Measurements from ENCODE around the gene KRT33A.

KRT33A gene

GRCh38 chr17:41335747-41336146 is 14.9 kb downstream of the KRT33A start:
- no peak overlapping the region for H3K4me3 ChIP-seq (ENCODE audit: low read depth in 1 of 2, low read length in 1 of 2)
- no peak for TF ChIP-seq CTCF (IDR thresholded peaks at IDR 0.05)
- H3K4me1 ChIP-seq (ENCODE audit: control insufficient read depth in 1 of 2, insufficient read depth in 1 of 2, low read depth in 1 of 2, low read length in 1 of 2), result peaks cover 0 to 15% of the 10 kb centered on the region in 2 experiments
- H3K9me3 ChIP-seq, result no peaks in the 10 kb centered on the region
- H3K27ac ChIP-seq, result no peak overlapping the region
- peaks cover 5% of the 10 kb centered on the region for H3K27me3 ChIP-seq
- H3K36me3 ChIP-seq, result no peaks in the 10 kb centered on the region

- Histone ChIP-seq H3K27ac (no peak overlapping the region), H3K4me1 (ENCODE audit: control insufficient read depth in 1 of 2, insufficient read depth in 1 of 2, low read depth in 1 of 2, low read length in 1 of 2) (peaks cover 0 to 10% of the 10 kb centered on the region in 2 experiments), H3K4me3 (ENCODE audit: low read depth in 1 of 2, low read length in 1 of 2) (no peak overlapping the region), H3K9me3 (no peaks in the 10 kb centered on the region), H3K36me3 (no peaks in the 10 kb centered on the region), H3K27me3 (peaks cover 5% of the 10 kb centered on the region)
- no peak for TF ChIP-seq CTCF (IDR thresholded peaks at IDR 0.05)
Measured at GRCh38 chr17:41334385-41335305, 16.0 kb downstream of the KRT33A start.

- no peak overlapping the region for H3K27ac ChIP-seq
- H3K9me3 ChIP-seq, result no peaks in the 10 kb centered on the region
- H3K4me3 ChIP-seq (ENCODE audit: low read depth in 1 of 2, low read length in 1 of 2), result no peak overlapping the region
- H3K27me3 ChIP-seq, result peaks cover 3% of the 10 kb centered on the region
- no peaks in the 10 kb centered on the region for H3K36me3 ChIP-seq
- TF ChIP-seq CTCF (IDR thresholded peaks at IDR 0.05), result no peak
- H3K4me1 ChIP-seq (ENCODE audit: control insufficient read depth in 1 of 2, insufficient read depth in 1 of 2, low read depth in 1 of 2, low read length in 1 of 2), result peaks cover 0 to 2% of the 10 kb centered on the region in 2 experiments
Measured at GRCh38 chr17:41333836-41334235, 16.8 kb downstream of the KRT33A start.

- H3K36me3 ChIP-seq, result no peaks in the 10 kb centered on the region
Measured at GRCh38 chr17:41333098-41333497, 17.5 kb downstream of the KRT33A start.

GRCh38 chr17:41332239-41332638 is 18.4 kb downstream of the KRT33A start:
- Histone ChIP-seq H3K27me3 (no peaks in the 10 kb centered on the region), H3K4me1 (ENCODE audit: control insufficient read depth in 1 of 2, insufficient read depth in 1 of 2, low read depth in 1 of 2, low read length in 1 of 2) (no peaks in the 10 kb centered on the region), H3K36me3 (no peaks in the 10 kb centered on the region), H3K9me3 (no peaks in the 10 kb centered on the region), H3K27ac (no peak overlapping the region), H3K4me3 (ENCODE audit: low read depth in 1 of 2, low read length in 1 of 2) (no peak overlapping the region)
- TF ChIP-seq CTCF (IDR thresholded peaks at IDR 0.05), result no peak

More at GRCh38 chr17:41333098-41333497, 17.5 kb downstream of the KRT33A start:
- H3K27ac ChIP-seq, result no peak overlapping the region
- no peak for TF ChIP-seq CTCF (IDR thresholded peaks at IDR 0.05)
- no peaks in the 10 kb centered on the region for H3K9me3 ChIP-seq
- H3K27me3 ChIP-seq, result no peaks in the 10 kb centered on the region
- no peaks in the 10 kb centered on the region for H3K4me1 ChIP-seq (ENCODE audit: control insufficient read depth in 1 of 2, insufficient read depth in 1 of 2, low read depth in 1 of 2, low read length in 1 of 2)
- no peak overlapping the region for H3K4me3 ChIP-seq (ENCODE audit: low read depth in 1 of 2, low read length in 1 of 2)

Data from neutrophil (primary cell).